ENCODE data around the gene UMODL1.

Gene UMODL1

DNA sequence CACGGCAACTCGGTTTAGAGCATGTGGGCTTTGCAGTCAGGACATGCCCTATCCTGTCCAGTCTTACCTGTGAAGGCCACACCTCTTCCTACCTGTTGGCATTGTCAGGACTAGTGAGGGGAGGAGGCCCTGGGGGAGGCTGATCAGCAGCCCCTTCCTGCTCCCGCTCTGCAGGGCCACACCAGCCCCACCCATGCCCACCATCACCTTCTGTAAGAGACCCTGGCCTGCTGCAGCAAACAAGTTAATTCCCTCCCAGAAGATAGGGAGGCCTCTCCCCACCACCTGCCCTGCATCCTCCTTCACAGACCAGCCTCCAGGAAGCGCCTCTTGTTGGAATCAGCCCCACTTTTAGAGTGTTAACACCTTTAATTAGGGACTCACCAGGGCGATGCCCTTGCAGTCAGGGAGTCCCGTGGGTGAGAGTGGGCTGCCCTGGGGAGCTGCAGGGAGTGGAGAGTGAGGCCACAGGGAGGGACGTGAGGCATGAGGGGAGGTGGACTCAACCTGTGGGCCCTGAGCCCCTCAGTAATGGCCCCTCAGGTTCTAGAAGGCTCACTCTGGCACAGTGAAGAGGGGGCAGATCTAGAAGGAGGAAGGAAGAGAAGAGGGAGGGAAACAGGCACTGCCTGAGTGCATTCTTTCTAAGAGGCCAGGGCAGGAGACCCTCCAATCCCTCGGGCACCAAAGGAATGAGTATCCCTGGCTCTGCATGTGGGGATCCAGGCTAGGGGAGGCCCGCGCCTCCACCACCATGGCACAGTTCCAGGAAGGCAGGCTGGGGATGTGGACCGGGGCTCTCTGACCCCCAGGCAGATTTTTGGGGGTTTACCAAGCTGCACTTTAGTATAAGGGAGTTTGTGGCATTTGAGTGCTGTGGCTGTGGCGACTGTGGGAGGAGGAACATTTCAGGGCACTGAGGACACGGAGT is 8.2 kb downstream of the UMODL1 start:
- DNase-seq (ENCODE audit: low spot score): no peak

DNA sequence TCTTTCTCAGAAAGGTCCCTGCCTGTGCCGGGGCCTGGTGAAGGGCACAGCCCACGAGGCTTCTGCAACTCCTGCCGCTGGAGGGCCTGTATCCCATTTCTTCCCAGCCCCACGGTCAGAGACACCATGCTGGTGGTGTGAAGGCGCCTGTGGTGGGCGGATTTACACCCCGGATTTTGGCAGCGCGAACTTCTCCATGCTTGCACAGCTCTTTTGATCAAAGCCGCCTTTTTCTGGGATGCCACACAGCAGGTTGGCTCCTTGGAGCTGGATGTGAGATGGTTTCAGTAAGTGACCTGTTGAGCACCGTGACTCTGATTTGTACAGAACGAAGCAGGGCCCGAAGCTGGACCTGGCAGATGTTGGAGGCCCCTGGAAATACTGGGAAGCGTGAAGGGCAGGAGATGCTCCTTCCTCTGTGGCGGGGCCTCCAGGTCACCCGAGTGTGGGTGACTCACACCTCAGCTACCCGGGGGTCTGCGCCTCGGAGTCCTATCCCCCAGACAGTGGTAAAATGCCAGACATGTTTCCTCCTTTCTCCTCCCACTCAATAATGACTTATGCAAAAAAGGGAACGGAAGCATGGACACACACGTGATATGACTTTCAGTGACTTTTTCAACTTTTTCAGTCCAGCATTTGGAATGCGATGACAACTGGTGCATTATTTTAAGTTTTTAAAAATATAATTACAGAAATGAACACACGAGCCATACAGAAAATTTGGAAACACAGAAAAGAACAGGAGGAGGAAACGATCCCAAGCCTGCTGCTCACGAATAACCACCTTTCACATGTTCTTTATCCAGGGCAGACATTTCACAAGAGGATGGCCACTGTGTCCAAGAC is 9.0 kb downstream of the UMODL1 start:
- peak; percentile 34 for DNase-seq (ENCODE audit: low spot score)

DNA sequence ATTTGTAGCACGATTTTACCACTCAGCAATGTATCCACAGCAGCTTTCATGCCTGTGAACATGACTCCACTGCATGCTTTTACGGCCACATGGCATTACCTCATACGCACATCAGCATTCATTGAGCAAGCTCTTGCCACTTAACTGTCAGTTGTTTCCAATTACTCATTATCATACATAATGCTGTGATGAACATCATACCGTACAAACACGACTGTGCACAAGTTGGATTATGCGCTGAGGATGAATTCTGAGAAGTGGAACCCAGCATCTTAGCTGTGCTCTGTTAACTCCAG is 9.6 kb downstream of the UMODL1 start:
- DNase-seq (ENCODE audit: low spot score): peak; percentile 88

DNA sequence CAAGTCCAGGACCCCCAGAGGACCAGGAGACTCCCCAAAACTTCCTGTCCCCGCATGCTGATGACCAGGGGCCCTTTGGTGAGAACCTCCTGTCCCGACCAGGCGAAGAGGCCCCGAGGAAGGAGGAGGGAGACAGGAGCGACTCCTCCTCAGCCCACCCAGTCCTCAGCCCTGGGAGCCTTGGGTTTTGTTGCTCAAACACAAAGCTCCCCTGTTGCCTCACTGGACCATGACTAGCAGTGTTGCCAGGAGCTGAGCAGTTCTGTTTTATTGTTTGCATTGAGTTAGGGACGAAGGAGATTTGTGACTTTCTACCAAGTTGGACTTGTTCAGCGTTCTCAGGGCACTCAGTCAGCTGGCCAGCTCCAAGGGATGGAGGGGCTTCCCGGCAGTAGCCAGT is 10.0 kb downstream of the UMODL1 start:
- DNase-seq (ENCODE audit: low spot score): peak; percentile 28

DNA sequence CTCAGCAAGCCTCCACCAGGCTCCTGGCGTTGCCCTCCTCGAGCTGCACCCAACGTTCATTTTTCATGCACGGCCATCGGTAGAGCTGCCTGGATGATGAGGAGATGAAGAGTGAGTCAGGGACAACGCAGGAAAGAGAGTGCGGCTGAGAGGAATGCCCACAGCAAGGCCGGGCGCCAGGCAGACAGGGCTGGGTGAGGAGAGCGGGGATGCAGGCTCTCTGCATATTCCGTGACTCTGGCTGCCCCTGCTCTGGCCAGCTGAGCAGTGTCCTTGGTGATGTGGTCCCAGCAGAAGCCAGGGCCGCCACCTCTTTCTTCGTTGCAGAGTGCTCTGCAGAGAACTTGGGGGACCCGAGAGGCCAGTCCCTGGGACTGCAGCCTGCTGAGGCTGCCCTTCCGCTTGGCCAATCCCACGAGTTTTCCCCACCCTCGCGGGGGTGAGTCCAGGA is 10.8 kb downstream of the UMODL1 start:
- no peak for DNase-seq (ENCODE audit: low spot score)

DNA sequence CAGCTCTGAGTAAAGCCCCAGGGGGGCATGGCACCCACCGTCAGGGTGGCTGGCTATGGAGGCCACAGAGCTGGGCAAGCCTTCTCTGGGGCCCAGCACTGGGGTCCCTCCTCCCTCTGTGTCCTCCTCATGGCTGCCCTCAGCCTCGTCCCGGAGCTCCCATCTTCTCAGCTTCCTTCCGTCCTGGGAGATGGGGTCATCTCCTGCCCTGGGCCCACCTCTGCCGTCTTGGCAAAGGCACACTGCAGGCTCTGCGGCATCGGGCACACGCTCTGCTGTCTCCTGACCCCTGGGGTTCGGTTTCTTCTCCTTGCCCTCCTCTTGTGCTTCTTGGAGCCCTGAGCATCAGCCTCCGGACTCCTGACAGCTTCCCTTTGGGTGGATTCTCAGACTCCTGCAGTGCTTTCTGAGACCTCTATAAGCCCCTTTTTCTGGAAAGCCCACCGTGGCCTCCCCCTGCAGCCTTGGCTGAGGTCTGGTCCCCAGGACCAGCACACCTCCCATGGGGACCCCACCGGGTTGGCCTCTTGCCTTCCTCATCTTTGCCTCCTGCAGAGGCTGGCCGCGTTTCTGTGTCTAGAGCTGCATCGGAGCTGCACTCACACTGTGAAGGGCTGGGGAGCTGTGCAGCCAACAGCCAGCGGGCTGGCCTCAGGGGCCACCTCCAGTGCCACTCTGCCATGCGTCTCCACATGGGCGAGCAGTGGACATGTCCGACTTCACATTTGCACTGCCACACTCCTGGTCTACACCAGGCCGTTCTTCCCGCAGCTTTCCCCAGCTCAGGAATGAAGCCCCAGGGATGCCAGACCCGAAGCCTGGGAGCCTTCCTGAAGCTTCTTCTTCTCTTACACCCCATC is 11.6 kb downstream of the UMODL1 start:
- no peak for DNase-seq (ENCODE audit: low spot score)

DNA sequence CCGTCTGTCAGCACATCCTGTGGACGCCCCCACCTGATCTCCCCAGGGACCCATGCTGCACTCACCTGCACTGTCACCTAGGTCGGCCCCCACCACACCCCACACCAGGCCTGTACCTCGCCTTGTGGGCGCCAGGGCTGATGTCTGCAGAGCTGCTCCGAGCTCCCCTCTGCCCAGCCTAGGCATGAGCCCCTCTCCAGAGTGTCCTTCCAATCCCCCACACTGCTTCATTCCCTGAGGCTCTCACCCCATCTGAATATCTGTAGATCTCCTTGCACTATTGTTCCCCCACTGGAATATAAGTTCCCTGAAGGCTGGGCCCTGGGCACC is 12.2 kb downstream of the UMODL1 start:
- no peak for DNase-seq (ENCODE audit: low spot score)

DNA sequence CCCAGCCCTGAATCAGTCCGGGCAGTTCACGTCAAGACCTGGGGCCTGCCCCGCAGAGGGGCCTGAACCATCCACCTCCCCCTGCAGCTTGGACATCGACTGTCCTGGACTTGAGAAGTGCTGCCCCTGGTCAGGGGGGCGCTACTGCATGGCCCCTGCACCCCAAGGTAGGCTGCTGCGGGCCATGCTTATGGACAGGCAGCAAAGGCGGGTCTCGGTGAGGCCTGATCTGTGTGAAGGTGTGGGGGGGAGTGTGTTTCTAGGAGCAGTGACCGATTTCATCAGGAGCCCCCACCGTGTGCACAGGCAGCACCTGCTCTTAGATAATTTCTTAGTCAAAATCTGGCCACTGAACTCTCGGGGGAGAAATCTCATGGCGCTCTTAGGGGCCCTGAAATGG is 13.0 kb downstream of the UMODL1 start:
- no peak for DNase-seq (ENCODE audit: low spot score)

DNA sequence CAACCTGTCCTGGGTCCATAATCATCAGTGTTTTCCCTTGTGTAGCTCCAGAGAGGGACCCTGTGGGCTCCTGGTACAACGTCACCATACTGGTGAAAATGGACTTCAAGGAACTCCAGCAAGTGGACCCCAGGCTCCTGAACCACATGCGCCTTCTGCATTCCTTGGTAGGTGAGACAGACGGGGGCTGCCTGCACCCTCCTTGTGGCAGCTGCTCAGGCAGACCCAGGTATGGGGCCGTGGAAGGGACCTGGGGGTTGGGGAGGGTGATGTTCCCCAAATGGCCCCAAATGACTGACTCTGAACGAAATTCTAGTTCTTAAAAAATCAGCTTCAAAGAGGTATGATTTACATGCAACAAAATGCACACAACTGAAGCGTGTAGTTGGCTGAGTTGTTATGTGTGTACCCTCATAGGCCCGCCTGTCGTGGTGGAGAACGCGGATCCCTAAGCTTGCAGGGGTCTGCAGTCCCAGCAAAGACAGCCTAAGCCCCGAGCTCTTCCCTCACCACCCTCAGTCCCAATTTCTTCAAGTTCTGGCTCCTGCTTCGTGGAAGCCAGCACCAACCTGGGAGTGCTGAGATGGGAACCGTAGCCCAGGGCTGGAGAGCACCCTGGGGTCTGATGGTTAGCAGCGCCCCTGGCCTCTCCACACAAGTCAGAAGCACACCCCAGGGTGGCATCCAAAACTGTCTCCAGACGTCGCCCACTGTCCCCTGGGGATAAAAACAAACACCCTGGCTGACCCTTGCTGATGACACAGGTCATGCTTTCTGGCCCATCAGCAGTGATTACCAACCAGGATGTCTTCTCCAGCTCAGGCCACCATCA is 14.3 kb downstream of the UMODL1 start:
- no peak for DNase-seq (ENCODE audit: low spot score)

DNA sequence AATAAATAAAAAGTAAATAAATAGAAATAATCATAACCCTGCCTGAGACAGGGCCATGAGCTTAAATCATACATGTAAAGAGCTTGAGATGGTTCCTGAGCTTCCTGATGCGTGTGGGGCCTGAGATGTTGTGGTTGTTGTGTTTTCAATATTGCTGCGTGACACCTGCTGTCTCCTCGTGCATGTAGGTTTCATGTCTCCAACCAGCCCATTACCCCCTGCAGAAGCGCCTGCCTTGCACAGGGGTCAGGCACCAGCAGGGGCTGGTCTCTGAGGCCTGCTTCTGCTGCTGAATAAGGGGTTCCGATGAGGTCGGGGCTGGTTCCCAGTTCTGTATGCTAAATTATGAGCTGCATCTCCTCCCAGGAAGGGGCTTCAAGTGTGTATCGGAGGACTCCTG is 15.9 kb downstream of the UMODL1 start:
- no peak for DNase-seq (ENCODE audit: low spot score)

DNA sequence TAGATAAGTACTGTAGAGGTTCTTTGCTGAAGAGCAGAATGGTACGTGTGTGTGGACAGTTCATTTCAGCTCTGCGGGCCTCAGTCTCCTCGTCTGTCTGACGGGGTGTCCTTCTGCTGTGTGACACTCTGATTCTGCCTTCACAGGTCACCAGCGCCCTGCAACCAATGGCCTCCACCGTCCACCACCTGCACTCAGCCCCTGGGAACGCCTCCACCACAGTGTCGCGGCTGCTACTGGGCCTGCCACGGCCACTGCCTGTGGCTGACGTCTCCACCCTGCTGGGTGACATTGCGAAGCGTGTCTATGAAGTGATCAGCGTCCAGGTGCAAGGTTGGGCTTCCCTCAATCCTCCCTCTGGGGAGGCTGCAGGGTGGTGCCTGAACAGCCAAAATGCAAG is 17.0 kb downstream of the UMODL1 start:
- no peak for DNase-seq (ENCODE audit: low spot score)

DNA sequence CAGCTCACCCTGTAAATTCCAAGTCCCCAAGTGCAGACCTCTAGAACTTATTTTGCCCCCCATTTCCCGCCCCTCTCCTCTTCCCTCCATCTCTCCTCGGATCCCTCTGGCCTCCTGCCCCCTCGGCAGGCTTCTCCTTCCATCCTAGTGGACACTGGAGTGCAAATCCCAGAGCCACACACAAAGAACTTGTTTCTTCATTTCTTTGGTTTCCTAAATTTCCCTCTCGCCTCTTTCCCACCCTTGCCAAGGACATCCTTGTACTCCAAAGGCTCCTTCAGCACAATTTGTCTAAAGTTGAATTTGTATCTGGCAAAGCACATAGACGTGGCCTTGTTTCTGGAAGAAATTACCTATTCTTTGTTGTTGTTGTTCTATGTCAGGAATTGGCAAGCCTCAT is 17.5 kb downstream of the UMODL1 start:
- DNase-seq (ENCODE audit: low spot score): no peak

DNA sequence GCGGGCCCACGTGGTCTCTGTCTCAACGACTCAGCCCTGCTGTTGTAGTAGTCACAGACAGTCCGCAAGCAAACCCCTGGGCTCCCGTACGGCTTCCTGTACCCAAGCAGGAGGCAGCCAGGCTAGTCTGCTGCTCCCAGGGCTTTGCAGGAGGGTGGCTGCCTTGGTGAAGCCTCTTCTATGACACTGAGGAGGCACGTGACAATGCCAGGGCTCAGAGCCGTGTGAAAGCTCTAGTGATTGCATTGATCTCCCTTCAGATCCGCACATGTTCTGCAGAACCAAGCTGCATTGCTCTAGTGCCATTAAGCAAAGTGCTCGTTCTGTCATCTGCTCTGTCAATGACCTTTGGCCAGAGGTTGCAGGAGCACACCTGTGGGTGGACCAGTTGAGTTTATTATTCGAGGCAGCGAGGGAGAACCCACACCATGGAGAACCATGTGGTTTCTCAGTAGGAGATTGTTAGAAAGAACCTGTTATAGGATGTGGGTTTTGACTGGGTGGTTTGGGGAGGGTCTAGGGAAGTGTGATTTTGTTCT is 18.0 kb downstream of the UMODL1 start:
- peak; percentile 21 for DNase-seq (ENCODE audit: low spot score)

DNA sequence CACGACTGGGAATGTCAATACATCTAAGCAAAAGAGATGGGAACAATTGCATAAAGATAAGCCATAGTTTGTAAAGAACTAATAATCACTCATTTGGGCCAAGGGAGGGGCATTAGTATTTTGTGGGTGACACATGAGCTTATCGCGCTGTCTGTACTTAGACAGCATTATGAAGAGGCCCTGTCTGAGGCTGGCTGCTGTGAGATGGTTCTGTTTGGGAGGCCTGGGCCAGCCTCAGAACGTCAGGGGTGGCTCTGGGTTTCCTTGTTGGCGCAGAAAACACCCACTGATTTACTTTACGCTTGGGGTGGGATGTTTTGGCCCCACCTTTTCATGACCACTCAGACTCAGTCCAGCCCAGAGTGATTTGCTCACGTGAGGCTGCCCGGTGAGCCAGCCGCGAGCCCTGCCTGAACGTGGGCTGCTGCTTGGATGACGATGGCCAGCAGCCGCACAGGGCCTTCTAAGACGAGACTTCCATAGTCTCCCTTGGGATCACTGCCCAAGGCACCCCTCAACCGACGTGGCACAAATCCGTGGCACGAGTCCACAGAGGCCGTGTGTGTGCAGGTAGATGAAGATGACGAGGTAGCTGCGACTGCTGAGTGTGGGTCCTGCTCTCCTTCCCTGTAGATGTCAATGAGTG is 18.7 kb downstream of the UMODL1 start:
- no peak for DNase-seq (ENCODE audit: low spot score)

DNA sequence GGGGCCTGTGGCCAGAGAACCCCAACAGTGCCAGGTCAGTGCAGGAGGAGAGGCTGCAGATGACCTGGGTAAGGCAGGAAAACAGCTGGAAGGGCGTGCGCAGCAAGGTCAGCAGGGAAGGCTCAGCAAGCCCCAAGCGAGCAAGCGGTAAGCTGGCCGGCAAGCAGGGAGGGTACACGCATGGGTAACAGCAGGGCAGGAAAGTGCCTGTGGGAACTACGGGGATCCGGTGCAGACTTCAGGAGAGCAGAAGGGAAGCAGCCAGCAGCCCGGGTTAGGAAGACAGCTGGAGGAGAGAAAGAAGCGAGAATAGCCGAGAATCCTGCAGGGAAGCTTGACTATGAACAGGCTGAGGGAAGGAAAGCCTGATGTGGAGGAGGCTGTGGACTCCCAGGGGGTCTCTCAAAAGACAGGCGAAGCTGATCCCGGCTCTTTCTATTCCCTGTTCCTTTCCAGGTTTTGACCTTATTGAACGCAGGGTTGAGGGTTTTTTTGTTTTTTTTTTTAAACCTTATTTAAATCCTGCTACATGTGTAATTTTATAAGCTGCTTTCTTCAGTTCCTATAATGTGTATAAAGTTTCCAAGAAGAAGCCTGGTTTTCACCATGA is 20.9 kb downstream of the UMODL1 start:
- no peak for DNase-seq (ENCODE audit: low spot score)

DNA sequence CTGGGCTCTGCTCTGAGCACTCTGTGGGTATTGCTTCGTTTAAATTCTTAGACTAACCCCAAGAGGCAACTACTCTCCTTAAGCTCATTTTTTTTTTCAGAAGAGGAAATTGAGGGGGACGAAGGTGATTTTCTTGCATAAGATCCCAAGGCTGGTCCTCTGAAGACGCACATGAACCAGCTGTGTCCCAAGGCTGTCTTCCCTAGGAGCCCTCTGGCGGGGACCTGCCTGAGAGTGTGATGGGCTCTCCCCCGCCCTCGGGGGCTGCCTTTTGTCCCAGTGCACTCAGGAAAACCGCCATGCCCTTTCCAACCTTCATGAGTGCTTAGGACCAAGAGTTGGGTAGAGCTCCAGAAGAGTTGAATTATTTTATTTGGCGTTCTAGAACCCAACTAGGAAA is 21.7 kb downstream of the UMODL1 start:
- no peak for DNase-seq (ENCODE audit: low spot score)

DNA sequence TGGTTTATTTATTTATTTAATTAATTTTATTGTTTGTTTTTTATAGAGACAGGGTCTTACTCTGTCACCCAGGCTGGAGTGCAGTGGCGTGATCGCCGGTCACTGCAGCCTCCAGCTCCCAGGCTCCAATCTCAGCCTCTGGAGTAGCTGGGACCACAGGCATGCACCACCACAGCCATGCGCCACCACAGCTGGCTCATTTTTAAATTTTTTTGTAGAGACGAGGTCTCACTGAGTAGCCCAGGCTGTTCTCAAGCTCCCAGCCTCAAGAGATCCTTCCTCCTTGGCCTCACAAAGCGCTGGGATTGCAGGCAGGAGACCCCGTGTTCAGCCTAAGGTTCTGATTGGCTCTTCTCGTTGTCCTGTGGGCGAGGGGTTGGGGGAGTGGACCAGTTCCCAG is 22.1 kb downstream of the UMODL1 start:
- DNase-seq (ENCODE audit: low spot score): no peak

DNA sequence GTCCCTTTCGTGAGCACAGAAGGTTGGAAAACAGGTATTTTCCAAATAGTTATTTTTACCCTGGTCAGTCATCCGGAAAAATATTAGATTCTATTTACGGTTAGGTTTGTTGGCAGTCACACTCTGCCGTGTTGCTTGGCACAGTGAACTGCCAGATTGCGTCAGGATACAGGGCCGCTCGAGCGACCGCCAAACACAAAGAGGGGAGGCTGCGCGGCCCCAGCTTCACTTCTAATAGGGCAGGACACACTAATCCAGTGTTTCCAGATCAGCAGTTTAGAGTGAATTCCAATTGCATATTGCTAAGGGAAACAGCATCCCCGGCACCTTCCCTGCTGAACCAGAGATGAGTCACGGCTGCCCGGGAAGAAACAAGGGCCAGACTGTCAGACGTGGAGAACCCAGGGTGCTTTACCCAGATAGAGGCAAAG is 22.9 kb downstream of the UMODL1 start:
- DNase-seq (ENCODE audit: low spot score): peak; percentile 91

DNA sequence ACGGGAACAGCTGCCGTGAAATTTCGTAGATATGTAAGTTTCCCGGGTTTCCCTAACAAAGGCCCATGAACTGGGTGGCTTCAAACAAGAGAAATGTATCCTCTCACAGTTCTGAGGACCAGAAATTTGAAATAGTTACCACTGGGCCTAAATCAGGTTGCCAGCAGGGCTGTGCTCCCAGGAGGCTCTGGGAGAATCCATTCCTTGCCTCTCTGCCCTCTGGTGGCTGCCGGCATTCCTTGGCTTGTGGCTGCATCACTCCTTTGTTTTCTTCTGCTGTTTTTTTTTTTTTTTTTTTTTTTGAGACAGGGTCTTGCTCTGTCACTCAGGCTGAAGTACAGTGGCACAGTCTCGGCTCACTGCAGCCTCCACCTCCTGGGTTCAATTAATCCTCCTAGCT is 23.7 kb downstream of the UMODL1 start:
- no peak for DNase-seq (ENCODE audit: low spot score)

DNA sequence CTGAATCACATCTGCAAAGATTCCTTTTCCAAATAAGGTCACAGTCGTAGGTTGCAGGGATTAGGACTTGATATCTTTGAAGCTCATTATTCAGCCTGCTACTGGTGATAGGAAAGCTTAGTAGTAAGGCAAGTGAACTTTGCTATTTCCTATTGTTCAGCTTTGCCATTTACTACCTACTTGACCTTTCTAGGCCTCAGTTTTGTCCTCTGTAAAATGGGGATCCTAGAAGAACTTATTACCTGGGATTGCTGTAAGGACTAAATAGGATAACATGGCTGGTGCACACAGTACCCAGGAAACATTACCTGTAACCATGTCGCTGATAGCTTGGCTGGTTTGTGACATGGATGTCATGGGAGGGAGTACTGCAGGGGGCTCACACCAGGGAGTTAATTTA is 24.5 kb downstream of the UMODL1 start:
- no peak for DNase-seq (ENCODE audit: low spot score)

Measured in AG08395 (cell line).